ENCODE measurements around the gene RANBP17.
A peak's percentile ranks its signal among the peaks of the same experiment; 100 is the strongest.

Gene RANBP17

GRCh38 chr5:171306781-171307591 is 445.2 kb downstream of the RANBP17 start:
- no peak for DNase-seq

DNA sequence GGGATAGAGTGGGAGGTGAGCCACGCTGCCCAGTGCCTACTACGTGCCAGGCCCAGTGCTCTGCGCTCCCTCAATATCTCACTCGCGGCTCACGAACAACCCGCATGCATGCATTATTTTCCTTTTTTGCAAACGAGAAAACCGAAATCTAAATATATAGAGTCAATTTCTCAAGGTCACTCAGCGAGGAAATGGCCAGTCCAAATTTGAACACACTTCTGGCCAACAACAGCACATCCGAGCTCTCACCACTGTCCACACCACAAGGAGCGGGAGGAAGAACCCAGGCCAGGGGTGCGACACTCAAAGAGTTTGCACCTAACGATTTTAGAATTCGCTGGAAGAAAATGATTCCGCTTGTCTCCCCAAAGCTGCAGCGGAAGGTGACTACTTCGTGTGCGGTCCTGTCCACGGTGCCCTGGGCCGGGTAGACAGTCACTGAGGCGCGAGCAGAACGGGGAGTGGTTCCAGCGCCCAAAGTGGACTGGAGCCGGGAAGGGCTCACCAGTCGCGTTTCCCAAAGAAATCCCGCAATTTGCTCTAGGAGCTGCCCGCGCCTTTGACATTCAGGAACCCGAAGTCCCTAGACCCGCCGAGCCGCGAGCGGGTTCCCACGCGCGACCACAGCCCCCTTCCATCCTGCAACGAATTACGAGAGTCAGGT is 446.1 kb downstream of the RANBP17 start:
- DNase-seq: no peak

DNA sequence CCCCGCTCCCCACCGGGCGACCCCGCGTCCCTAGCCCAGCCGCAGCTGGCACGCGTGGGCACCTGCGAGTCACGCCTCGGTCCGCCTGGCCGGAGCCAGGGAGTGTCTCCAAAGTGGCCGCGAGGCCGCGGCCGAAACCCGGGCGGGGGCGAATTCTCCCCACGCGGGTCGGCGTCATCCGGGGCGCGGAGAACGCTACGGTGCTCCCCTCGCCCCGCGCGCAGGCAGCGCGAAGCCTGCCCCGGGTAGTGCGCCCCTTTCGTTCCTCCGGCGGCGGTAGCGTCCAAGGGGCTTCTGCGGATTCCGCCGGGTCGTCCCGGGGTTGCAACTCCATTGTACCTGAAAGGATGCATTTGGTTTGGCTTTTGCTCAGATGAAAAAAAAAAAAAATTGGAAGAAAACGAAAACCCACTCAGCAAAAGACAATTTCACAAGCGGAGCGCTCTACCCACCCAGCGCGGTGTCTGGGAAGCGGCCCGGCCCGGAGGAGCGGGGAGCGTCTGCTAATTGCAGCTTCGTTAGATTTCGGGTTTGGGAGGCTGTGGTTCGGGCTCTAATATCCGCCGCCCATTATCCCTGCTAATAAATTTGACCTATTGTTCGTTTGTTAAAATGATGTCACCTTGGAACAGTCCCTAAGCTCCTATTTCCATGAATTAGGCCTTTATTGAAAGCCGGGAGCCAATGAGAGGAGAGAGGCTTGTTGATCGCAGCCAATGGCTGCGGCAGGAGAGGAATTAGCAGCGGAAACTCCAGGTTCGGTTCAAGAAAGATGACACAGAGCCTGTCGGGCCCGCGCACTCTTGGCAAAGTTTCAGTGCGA is 446.8 kb downstream of the RANBP17 start, which contains the start of gene TLX3:
Gene TLX3 (plus strand): TSS at position 796 of the 823 bp plus-strand sequence. CDS start 118 bp downstream, outside the sequence.
- no peak for DNase-seq

DNA sequence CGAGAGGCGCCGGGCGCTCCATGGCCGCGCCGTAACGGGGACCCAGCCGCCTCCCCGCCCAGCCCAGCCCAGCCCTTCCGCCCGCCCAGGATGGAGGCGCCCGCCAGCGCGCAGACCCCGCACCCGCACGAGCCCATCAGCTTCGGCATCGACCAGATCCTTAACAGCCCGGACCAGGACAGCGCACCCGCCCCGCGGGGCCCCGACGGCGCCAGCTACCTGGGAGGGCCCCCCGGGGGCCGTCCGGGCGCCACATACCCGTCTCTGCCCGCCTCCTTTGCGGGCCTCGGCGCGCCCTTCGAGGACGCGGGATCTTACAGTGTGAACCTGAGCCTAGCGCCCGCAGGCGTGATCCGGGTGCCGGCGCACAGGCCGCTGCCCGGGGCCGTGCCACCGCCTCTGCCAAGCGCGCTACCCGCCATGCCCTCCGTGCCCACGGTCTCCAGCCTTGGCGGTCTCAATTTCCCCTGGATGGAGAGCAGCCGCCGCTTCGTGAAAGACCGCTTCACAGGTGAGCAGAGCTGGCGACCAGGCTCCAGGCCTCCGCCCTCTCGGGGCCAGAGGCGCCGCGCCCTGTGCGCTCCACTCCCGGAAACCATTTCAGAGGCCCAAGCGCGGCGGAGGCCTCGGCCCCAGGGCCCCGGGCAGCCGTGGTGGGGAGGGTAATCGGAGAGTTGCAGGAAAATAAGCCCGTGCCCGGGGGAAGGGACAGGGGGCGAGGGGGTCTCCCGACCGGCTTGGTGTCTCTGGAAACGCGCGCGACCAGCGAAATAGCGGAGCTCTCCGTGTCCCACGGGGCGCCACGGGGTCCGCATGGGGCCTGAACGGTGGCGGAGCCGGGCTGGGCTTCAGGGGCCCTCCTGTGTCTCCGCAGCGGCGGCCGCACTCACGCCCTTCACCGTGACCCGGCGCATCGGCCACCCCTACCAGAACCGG is 447.7 kb downstream of the RANBP17 start:
- DNase-seq: no peak

- peak; percentile 7 for DNase-seq
Measured at GRCh38 chr5:171310212-171310818, 448.5 kb downstream of the RANBP17 start.

DNA sequence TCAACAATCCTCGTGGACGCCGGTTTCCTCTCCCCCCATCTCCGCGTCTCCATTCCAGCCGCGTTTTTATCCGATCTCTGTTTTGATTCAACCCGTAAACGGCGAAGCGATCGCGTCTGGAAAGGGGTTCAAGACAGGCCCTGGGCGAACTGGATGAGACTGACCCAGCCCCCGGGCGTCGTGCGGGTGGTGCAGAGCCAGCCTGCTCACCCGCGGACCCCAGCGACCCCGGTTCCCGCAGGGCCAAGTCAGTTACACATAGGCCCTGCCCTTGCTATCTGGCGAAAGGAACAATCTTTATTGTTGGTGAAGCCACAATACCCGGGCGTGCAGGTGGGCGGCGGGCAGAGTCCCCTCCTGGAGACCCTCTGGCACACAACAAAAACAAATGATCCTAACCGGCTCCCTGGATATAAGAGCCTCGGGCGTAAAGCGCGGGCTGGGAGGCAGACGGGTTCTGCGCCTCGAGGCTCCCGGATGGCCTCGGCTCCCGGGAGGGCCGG is 449.1 kb downstream of the RANBP17 start:
- no peak for DNase-seq

GRCh38 chr5:171311322-171312077 is 449.7 kb downstream of the RANBP17 start:
- peak; percentile 50 for DNase-seq

DNA sequence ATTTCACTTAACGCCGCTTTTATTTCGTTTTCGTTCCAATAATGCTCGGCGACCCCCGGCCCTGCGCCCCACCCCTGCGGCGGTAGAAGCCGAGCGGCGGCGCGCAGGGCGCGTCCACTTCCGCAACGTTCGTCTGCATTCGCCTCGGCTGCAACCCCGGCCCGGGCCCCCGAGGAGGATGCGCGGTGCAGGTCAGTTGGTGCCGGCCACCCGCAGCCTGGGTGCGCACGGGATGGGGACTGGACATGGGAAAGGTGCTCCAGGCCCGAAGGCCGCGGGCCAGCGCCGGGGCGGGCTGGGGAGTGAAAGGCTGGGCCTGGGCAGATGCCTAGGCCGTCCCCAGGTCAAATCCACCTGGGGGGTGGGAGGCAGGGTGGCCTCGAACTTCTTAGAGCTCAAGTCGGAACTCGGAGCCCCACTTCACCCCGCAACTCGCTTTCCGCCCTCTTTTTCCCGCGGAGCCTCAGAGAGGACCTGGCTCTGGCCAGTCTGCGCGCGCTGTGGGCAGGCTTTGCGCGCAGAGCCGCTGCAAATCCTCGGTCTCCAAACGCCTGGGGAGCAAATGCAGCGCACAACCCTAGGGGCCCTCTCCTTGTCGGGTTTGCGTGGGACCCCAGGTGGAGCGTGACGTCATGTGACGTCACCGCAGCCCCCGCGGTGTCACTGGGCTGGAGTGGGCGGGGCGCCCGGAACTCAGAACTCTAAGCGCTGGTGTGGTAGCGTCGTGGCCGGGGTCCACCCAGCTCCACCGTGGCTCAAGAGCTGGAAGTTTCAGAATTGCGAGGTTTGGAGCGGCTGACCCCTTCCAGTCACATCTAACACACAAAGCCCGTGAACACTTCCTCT is 450.5 kb downstream of the RANBP17 start:
- peak; percentile 14 for DNase-seq

- DNase-seq: no peak
Measured at GRCh38 chr5:171313481-171314206, 451.8 kb downstream of the RANBP17 start.

GRCh38 chr5:171314728-171315385 is 453.0 kb downstream of the RANBP17 start:
- DNase-seq: no peak

GRCh38 chr5:171315386-171315891 is 453.6 kb downstream of the RANBP17 start:
- no peak for DNase-seq

DNA sequence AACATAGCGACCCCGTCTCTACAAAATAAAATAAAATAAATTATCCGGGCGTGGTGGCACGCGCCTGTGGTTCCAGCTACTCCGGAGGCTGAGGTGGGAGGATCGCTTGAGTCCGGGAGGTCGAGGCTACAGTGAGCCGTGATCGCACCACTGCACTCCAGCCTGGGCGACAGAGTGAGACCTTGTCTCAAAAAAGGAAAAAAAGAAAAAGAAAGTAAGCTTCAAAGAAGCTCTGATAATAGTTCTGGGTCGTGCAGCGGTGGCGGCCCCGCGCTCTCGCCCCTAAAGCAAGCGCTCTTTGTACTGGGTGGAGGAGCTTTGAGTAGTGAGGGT is 454.1 kb downstream of the RANBP17 start:
- no peak for DNase-seq

- no peak for DNase-seq
Measured at GRCh38 chr5:171316258-171317121, 454.7 kb downstream of the RANBP17 start.

- DNase-seq: no peak
Measured at GRCh38 chr5:171317230-171317629, 455.4 kb downstream of the RANBP17 start.

DNA sequence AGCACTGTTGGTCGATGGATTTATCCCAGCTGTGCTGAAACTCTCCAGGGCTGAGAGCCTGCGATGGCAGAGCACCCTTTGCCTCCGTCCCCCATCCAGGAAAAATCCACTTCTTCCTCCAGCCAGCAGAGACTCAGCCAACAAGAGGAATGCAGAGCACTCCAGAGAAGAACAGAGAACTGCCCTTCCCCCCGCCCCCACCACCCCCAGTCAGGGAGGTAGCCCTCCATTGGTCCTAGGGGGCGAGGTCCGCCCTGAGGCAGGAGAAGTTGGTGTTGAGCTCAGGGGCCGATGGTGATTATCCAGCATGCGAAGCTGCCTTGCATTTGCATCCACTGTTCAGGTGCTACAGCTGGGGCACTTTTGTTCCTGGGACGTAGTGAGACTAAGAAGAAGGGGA is 456.2 kb downstream of the RANBP17 start:
- no peak for DNase-seq

GRCh38 chr5:171321447-171321846 is 459.6 kb downstream of the RANBP17 start:
- DNase-seq: no peak

- DNase-seq: no peak
Measured at GRCh38 chr5:171322527-171322926, 460.7 kb downstream of the RANBP17 start.
